NCI-H82 treated with DMSO at 0.1 percent for 48 hours (cell line): Measurements from ENCODE around the gene UMODL1.

Source experiments
- DNase-seq: peaks from one replicate; lab custom pipeline; 2025; ENCODE audit not compliant: unreplicated experiment; lab: John Stamatoyannopoulos, UW

The UMODL1 gene

DNA sequence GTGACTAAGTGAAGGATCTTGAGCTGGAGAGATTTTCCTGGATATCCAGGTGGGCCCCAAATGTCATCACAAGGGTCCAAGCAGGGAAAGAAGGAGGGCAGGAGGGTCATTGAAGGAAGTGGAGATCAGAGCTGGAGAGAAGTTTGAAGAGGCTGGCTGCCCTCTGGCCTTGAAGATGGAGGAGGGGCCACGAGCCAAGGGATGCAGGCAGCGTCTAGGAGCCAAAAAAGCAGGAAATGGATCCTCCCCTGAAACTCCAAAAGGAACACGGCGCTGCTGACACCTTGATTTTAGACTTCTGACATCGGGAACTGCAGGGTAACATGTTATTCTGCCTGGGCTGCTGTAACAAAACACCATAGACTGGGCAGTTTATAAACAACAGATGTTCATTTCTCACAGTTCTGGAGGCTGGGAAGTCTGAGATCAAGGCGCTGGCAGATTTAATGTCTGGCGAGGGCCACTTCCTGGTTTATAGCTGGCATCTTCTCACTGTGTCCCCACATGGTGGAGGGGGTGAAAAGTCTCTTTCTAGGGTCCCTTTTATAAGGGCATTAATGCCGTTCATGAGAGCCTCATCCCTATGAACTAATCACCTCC lies 32.2 kb upstream of the UMODL1 start:
- no peak for DNase-seq

GRCh38 chr21:42039470-42039901 lies 31.6 kb upstream of the UMODL1 start:
- no peak for DNase-seq

DNA sequence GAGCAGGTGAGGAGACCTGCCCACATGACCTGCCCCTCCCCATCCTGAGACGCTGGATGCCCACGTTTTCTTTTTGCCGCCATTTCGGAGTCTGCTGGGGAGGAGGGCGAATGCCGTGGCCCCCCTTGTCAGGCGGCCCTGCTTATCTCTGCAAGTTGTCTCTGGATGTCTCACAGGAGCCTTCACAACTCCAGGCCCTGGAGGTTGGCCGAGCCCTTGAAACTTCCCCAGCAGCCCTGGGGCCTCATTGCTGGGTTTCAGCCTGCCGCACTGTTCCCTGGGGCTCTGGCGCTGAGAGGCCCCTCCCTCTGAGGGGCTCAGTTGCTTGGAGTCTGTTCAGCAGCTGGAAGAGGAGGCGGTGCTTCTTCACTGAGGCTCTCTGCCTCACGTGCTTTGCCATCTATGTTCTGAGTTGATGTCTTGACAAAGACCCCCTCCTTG lies 31.2 kb upstream of the UMODL1 start:
- no peak for DNase-seq

DNA sequence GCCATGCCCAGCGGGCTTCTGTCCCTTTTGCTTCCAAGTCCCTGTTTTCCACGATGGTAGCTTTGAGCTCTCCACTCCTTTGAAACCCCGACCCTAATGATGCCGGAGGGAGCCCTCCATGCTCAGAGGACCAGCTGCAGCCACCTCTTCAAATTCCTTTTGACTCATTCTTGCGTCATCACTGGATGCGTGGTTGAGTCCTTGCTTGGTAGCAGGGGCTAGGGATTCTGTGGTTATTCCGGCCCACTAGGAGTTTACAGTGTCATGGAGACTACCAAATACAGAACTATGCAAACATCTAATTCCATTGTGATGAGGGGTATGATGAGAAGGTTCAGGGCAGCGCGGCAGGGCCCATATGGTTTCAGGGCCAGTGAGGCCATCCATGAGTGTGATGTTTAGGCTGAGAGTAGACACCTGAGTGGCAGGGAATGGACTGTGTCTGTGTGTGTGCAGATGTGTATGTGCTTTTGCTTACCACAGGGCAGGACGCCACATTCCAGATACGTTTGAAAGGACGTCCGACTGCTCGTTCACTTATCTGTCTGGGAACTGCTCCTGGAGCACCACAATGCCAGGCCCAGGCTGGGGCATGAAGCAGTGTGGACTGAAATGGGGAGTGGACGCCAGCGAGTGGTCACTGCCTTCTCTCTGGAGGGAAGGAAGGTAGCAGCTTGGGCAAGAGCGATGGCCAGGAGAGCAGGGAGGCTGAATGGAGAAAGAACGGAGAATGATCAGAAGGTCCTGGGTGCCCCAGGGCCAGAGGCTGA lies 30.5 kb upstream of the UMODL1 start:
- no peak for DNase-seq

DNA sequence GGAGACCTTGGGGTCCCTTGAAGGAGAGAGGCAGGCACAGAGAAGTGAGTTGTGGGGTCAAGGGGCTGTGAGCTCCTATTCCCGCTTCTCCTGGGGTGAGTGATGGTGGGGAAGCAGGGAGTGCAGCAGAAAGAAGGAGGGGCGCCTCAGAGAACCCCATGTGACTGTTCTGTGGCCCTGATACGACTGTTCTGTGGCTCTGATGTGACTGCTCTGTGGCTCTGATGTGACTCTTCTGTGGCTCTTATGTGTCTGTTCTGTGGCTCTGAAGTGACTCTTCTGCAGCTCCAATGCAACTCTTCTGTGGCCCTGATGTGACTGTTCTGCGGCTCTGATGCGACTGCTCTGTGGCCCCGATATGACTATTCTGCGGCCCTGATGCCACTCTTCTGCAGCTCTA lies 29.9 kb upstream of the UMODL1 start:
- no peak for DNase-seq

DNA sequence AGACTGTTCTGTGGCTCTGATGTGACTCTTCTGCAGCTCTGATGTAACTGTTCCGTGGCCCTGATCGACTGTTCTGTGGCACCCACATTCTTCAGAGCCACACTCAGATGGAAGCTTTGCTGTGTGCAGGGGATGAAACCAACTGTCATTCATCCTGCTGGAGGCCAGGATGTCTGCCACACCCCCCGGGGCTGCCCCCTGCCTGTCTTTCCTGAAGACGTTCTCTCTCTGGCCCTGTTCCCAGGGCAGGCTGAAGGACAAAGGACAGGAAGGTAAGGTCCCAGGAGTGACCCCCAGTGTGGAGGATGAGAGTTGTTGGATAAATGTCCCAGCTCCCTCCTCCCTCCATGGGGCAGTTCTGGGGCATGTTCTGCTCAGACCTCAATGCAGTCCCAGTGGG lies 29.4 kb upstream of the UMODL1 start:
- DNase-seq, result no peak

DNA sequence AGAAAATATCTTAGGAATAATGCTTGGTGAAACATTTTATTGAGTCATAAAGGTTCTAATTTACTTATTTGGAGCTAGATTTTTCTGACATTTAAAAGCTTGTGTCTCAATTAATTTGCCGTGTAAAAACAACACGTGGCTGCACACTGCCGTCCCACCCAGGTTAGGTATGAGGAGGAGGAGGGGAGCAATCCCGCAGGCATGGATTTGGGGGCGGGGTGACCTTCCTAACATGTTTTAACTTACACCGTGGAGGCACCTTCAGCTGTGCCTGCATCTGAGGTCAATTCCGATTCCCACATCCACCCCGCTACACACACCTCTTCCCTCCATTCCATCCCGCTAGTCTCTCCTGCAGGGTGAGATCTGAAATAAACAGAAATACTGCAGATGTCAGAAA lies 28.5 kb upstream of the UMODL1 start:
- no peak for DNase-seq

DNA sequence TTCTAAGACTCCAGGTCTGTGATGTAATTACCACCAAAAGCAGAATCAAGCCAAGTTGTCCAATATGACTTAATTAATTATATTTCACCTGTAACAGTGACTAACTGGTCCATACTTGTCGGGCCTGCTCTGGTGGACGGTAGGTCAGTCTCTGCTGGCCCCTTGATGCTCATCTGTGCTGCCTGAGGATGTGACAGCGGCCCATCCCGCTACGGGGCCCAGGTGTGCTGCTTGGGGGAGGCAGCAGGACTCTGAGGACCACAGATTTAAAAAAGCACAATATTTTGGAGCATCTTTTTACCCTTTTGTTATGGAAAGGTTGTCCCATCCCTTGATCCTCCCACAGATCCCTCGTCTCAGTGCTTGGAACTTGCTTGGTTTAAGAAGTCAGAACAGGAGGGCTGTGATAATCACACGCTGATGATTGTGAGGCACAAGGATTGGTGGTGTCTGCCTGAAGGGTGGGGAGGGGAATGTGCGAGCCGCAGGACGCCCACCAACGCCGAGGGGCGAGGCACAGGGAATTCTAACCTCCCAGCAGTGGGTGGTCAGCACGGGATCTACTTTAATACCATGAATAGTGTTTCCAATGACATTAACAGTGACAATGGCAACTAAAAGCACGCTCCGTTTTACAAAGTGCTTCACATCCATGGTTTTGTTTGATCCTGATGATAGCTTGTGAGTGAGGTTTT lies 27.8 kb upstream of the UMODL1 start:
- DNase-seq, result no peak

GRCh38 chr21:42043961-42044360 lies 27.2 kb upstream of the UMODL1 start:
- DNase-seq, result no peak

- DNase-seq, result no peak
These were observed 26.1 kb upstream of the UMODL1 start for GRCh38 chr21:42044871-42045495.

DNA sequence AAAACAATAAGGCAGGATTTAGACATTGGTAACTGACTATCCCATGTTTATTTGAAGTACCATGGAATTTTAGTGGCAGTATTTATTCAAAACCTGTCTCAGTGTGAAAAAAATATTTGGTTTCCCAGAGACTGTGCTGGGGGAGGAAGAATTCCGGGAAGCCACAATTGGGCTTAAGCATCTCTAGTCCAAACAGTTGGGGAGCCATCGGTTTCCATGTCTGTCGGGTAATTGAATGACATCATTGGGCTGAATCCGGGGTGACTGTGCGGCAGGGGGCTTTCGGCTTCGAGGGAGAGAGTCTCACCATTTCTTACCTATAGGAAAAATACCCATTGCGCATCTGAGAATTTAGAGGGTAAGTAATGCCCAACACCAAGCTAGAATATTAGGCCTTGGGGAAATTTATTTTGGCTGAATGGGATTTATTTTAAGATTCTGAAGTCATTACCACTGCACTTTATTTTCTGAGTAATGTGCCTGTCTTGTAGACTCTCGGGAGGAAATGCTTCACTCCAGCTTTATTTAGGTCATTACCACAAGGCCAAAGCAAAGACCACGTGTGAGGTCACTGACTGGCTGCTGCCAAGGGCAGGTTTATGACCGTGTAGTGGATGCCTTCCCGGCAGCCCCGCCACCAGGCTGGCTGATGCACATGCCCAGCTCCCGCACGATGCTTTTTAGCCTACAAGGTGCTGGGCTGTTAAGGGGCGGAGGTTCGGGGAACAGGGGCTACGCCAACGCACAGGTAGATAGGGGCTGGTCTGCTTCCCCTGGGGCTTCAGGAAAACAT lies 23.1 kb upstream of the UMODL1 start:
- no peak for DNase-seq

DNA sequence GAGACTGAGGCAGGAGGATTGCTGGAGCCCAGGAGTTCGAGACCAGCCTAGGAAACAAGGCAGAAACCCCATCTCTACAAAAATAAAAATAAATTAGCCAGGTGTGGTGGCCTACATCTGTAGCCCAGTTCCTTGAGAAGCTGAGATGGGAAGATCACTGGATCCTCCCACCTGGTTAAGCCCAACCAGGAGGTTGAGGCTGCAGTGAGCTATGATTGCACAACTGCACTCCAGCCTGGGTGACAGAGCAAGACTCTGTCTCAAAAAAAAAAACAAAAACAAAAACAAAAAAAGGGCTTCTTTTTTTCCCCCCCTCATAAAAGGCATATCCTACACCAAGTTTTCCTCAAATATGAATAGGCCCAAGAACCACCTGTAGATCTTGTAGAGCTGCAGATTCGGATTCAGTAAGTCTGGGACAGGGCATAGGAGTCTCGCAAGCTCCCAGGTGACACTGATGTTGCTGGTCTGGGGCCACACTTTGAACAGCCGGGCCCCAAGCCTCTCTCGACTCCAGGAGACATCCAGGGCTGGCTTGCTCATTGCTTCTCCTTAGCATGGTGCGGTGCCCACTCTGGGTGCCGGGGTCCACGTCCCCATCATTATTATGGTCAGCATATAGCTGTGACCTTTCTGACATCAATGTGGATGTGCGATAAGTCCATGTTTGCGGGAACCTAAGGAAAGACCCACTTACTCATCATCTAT lies 22.1 kb upstream of the UMODL1 start:
- no peak for DNase-seq

DNA sequence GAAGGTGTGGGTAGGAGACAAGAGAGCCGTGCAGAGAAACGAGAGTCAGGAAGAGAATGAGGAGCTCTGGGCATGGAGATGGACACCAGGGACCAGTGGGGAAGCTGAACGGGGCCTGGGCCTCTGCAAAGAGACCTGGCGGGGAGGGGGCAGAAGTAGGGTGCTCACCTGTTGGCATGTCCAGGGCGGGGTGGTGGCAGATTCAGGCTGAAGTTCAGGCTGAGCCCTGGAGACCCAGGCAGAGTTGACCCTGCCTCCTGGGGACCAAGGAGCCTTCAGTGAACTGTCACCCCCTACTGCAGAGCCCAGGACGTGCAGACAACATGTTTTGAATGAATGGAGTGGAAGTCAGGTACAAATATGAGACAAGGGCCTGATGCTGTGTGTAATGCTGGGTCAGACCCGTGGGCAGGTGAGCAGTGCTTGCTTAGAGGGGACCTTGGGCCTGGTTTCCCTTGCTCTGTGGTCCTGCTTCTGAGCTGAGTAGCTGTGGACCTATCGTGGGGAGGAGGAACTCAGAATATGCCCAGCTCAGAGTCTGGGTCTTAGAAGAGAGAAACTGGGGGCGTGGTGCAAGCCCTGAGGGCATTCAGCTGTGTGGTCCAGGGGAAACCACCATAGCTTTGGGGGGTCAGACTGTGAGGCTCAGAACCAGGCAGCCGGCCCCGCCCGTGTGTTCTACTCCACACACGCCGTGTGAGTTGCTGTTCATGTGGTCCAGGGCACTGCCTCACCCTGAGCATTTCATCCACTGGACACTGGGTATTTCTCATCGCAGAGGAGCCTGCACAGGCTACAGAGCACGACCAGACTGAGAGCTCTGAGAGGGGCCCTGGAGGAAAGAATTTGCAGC lies 21.3 kb upstream of the UMODL1 start:
- no peak for DNase-seq

- no peak for DNase-seq
These were observed 19.3 kb upstream of the UMODL1 start for GRCh38 chr21:42051788-42052187.

- DNase-seq, result no peak
These were observed 15.7 kb upstream of the UMODL1 start for GRCh38 chr21:42055425-42055824.

- no peak for DNase-seq
These were observed 14.6 kb upstream of the UMODL1 start for GRCh38 chr21:42056468-42056867.

DNA sequence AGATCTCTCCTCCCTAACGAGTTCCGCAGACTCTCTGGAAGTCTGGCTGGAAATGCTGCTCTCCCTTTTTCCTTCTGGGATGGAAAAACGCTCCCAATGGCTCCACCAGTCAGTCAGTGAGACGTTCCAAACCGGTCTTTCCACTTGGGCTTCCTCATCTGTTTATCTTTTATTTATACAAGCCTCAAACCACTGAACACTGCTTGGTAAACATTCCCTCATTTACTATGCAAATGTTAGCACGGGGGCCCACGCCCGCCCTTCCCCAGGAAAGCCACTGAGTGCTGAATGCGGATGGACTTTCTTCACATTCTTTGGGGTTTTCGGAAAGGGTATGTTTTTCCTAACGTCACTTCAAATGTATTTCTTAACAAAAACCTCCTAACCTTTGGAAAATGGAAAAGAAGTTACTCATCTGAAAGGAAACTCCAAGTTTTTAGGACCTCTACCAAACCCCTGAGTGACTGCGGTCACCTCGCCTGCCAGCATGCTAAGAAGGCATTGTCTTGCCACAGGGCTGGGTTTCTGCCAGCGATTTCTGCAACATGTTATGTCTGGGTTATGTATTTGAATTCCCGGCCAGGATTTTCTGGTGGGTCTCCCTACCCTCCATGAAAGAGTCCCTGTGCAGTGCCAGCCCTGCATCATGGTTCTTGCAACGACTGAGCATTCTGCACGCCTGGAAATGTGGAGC lies 14.0 kb upstream of the UMODL1 start:
- no peak for DNase-seq

GRCh38 chr21:42057851-42058437 lies 13.2 kb upstream of the UMODL1 start:
- no peak for DNase-seq
